ENCODE results near the gene PNLIPRP1. TPM values are rescaled to one million over a fixed set of nuclear protein-coding genes. Genes with fewer than 3 reads are reported as not detected.

The PNLIPRP1 gene
- polyA plus RNA-seq, 1 donor from 2014 or later: not detected

DNA sequence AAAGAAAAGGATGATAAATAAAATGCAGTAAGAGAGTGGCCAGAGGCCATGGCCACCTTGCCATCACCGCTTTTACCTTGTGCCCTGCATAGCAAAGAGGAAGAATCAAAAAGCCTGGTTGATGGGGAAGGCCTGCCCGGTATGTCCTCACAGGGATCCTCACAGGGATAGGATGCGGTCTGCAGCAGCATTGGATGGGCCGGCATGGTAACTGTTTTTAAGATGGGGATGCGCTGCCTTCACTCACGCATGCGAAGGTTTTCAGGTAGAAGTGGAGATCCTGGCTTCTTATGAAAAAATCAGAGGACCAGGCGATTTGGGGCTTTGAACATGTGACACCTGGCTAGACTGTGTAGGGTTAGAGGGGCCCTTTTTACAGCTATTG is 42.4 kb downstream of the PNLIPRP1 start:
- H3K79me2 ChIP-seq (replicated peaks; ENCODE audit: insufficient read depth, low read length): no peaks in the 10 kb centered on the region
- no peak overlapping the region for H3K4me2 ChIP-seq (ENCODE audit: low read length)
- no peaks in the 10 kb centered on the region for H3K36me3 ChIP-seq (ENCODE audit: insufficient read depth, low read length)
- H3K9me2 ChIP-seq (ENCODE audit: insufficient read depth, low read length): no peaks in the 10 kb centered on the region
- no peak overlapping the region for H2AFZ ChIP-seq (ENCODE audit: low read depth, low read length)
- no peak overlapping the region for H3K4me3 ChIP-seq (ENCODE audit: low read length)
- no peaks in the 10 kb centered on the region for H3K27me3 ChIP-seq (ENCODE audit: insufficient read depth, low read depth, low read length)
- TF ChIP-seq SMC3 (conservative IDR thresholded peaks at IDR 0.05; ENCODE audit: poor library complexity) (no peak), POLR2AphosphoS5 (IDR thresholded peaks at IDR 0.05) (no peak), EZH2 (IDR thresholded peaks at IDR 0.05; ENCODE audit: borderline replicate concordance, insufficient read depth, low read length, poor library complexity, severe bottlenecking) (no peak), MXI1 (conservative IDR thresholded peaks at IDR 0.05; ENCODE audit: poor library complexity, severe bottlenecking) (no peak), TAF1 (IDR thresholded peaks at IDR 0.05; ENCODE audit: low read depth) (no peak), RAD21 (conservative IDR thresholded peaks at IDR 0.05) (no peak), EP300 (conservative IDR thresholded peaks at IDR 0.05; ENCODE audit: poor library complexity, severe bottlenecking) (no peak)
- TF ChIP-seq, protein P1, sequence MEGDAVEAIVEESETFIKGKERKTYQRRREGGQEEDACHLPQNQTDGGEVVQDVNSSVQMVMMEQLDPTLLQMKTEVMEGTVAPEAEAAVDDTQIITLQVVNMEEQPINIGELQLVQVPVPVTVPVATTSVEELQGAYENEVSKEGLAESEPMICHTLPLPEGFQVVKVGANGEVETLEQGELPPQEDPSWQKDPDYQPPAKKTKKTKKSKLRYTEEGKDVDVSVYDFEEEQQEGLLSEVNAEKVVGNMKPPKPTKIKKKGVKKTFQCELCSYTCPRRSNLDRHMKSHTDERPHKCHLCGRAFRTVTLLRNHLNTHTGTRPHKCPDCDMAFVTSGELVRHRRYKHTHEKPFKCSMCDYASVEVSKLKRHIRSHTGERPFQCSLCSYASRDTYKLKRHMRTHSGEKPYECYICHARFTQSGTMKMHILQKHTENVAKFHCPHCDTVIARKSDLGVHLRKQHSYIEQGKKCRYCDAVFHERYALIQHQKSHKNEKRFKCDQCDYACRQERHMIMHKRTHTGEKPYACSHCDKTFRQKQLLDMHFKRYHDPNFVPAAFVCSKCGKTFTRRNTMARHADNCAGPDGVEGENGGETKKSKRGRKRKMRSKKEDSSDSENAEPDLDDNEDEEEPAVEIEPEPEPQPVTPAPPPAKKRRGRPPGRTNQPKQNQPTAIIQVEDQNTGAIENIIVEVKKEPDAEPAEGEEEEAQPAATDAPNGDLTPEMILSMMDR (IDR thresholded peaks at IDR 0.05; ENCODE audit: poor library complexity, severe bottlenecking): no peak
- TF ChIP-seq, protein P2, sequence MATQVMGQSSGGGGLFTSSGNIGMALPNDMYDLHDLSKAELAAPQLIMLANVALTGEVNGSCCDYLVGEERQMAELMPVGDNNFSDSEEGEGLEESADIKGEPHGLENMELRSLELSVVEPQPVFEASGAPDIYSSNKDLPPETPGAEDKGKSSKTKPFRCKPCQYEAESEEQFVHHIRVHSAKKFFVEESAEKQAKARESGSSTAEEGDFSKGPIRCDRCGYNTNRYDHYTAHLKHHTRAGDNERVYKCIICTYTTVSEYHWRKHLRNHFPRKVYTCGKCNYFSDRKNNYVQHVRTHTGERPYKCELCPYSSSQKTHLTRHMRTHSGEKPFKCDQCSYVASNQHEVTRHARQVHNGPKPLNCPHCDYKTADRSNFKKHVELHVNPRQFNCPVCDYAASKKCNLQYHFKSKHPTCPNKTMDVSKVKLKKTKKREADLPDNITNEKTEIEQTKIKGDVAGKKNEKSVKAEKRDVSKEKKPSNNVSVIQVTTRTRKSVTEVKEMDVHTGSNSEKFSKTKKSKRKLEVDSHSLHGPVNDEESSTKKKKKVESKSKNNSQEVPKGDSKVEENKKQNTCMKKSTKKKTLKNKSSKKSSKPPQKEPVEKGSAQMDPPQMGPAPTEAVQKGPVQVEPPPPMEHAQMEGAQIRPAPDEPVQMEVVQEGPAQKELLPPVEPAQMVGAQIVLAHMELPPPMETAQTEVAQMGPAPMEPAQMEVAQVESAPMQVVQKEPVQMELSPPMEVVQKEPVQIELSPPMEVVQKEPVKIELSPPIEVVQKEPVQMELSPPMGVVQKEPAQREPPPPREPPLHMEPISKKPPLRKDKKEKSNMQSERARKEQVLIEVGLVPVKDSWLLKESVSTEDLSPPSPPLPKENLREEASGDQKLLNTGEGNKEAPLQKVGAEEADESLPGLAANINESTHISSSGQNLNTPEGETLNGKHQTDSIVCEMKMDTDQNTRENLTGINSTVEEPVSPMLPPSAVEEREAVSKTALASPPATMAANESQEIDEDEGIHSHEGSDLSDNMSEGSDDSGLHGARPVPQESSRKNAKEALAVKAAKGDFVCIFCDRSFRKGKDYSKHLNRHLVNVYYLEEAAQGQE (IDR thresholded peaks at IDR 0.05; ENCODE audit: borderline replicate concordance): no peak
- H3F3A ChIP-seq (ENCODE audit: insufficient read depth, low read length, poor library complexity, severe bottlenecking): no peaks in the 10 kb centered on the region
- no peaks in the 10 kb centered on the region for H3K9me3 ChIP-seq (ENCODE audit: low read length)
- H3K27ac ChIP-seq (ENCODE audit: low read length): no peak overlapping the region
- H4K20me1 ChIP-seq (ENCODE audit: insufficient read depth): no peaks in the 10 kb centered on the region
- H3K9ac ChIP-seq (ENCODE audit: low read length): no peak overlapping the region

DNA sequence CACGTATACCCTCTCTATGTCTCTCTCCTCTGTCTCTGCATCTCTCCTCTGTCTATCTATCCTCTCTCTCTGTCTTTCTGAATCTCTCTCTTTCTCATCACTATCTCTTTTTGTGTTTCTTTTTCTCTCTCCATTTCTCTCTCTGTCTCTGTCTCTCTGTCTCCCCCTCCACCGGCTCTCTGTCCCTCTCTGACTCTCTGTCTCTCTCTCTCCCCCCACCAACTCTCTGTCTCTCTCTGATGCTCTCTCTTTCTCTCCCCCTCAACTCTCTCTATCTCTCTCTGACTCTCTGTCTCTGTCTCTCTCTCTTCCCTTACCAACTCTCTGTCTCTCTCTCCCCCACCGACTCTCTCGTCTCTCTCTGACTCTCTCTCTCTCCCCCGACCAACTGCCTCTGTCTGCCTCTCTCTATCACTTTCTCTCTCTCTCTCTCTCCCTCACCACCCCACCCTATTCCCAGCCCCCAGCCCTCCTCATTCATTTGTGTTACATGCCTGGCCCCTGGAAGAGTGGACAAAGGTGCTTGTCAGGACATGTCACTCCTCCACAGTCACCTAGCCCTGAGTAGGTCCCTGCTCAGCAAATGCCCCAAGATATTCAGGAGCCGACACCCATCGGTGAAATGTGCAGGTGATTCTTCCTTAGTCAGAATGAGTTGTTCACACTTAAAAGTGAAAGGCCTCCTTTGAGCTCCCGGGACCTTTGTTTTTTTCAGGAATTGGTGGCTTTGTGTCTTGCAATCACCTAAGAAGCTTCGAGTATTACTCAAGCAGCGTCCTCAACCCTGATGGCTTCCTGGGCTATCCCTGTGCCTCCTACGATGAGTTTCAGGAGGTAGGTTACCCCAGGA is 43.6 kb downstream of the PNLIPRP1 start:
- Histone ChIP-seq H3K9me3 (ENCODE audit: low read length) (no peaks in the 10 kb centered on the region), H3K36me3 (ENCODE audit: insufficient read depth, low read length) (no peaks in the 10 kb centered on the region), H3K79me2 (replicated peaks; ENCODE audit: insufficient read depth, low read length) (no peaks in the 10 kb centered on the region), H3K9me2 (ENCODE audit: insufficient read depth, low read length) (no peaks in the 10 kb centered on the region), H4K20me1 (ENCODE audit: insufficient read depth) (no peaks in the 10 kb centered on the region), H3K27me3 (ENCODE audit: insufficient read depth, low read depth, low read length) (no peaks in the 10 kb centered on the region), H3K9ac (ENCODE audit: low read length) (no peak overlapping the region), H2AFZ (ENCODE audit: low read depth, low read length) (no peak overlapping the region), H3K4me3 (ENCODE audit: low read length) (no peak overlapping the region), H3F3A (ENCODE audit: insufficient read depth, low read length, poor library complexity, severe bottlenecking) (no peaks in the 10 kb centered on the region), H3K27ac (ENCODE audit: low read length) (no peak overlapping the region), H3K4me2 (ENCODE audit: low read length) (no peak overlapping the region)
- TF ChIP-seq, protein P2 (IDR thresholded peaks at IDR 0.05; ENCODE audit: borderline replicate concordance): no peak
- TF ChIP-seq RAD21 (conservative IDR thresholded peaks at IDR 0.05) (no peak), TAF1 (IDR thresholded peaks at IDR 0.05; ENCODE audit: low read depth) (no peak), MXI1 (conservative IDR thresholded peaks at IDR 0.05; ENCODE audit: poor library complexity, severe bottlenecking) (no peak), SMC3 (conservative IDR thresholded peaks at IDR 0.05; ENCODE audit: poor library complexity) (no peak), EZH2 (IDR thresholded peaks at IDR 0.05; ENCODE audit: borderline replicate concordance, insufficient read depth, low read length, poor library complexity, severe bottlenecking) (no peak), POLR2AphosphoS5 (IDR thresholded peaks at IDR 0.05) (no peak), EP300 (conservative IDR thresholded peaks at IDR 0.05; ENCODE audit: poor library complexity, severe bottlenecking) (no peak)
- TF ChIP-seq, protein P1 (IDR thresholded peaks at IDR 0.05; ENCODE audit: poor library complexity, severe bottlenecking): no peak
